ENCODE results near the gene PRDM11.

- TF ChIP-seq CTCF (IDR thresholded peaks at IDR 0.05; ENCODE audit: low read depth, low read length) (no peak), POLR2A (IDR thresholded peaks at IDR 0.05; ENCODE audit: extremely low read depth, insufficient read length) (no peak), MAX (IDR thresholded peaks at IDR 0.05; ENCODE audit: low read depth, low read length) (no peak), MYC (IDR thresholded peaks at IDR 0.05; ENCODE audit: low read depth, low read length) (no peak)
These were observed 12.6 kb upstream of the PRDM11 start for GRCh38 chr11:45133878-45134277.
